GM10266 (cell line): ENCODE measurements around the gene VAMP4.
A peak's percentile ranks its signal among the peaks of the same experiment; 100 is the strongest.

ENCODE experiments used
- DNase-seq: peaks from one replicate; pipeline ENCODE4 v3.0.0; 2012; ENCODE audit errors: extremely low spot score
- CTCF ChIP-seq: IDR thresholded peaks from 2 replicates; pipeline ENCODE4 v1.5.1; 2012; ENCODE audit warnings: mild to moderate bottlenecking, low read depth; ENCODE audit not compliant: control insufficient read depth, insufficient read depth; ENCODE audit errors: missing control alignments

The VAMP4 gene

GRCh38 chr1:171783816-171784530 lies 42.1 kb upstream of the VAMP4 start:
- TF ChIP-seq CTCF: no peak
- no peak for DNase-seq

- DNase-seq: peak; percentile 94
- no peak for TF ChIP-seq CTCF
These were observed 39.5 kb upstream of the VAMP4 start, which contains the start of gene METTL13 for GRCh38 chr1:171781176-171781875. Gene METTL13, plus strand, starts transcription at chr1:171781660. Its CDS starts 308 bp downstream, at chr1:171781968.

- no peak for DNase-seq
- TF ChIP-seq CTCF: no peak
These were observed 38.8 kb upstream of the VAMP4 start for GRCh38 chr1:171780583-171781175.

GRCh38 chr1:171772312-171772711 lies 30.4 kb upstream of the VAMP4 start:
- TF ChIP-seq CTCF: no peak

GRCh38 chr1:171769754-171770153 lies 27.9 kb upstream of the VAMP4 start:
- no peak for TF ChIP-seq CTCF
- no peak for DNase-seq

More at GRCh38 chr1:171772312-171772711, 30.4 kb upstream of the VAMP4 start:
- DNase-seq: no peak

- no peak for TF ChIP-seq CTCF
- no peak for DNase-seq
These were observed 27.3 kb upstream of the VAMP4 start for GRCh38 chr1:171769171-171769570.
